GM18526 (cell line): ENCODE results near the gene PSME2.

Experiments
- POLR2A ChIP-seq: IDR thresholded peaks from 3 replicates; pipeline ENCODE4 v1.6.1; 2011; ENCODE audit not compliant: insufficient read length; ENCODE audit errors: extremely low read depth

PSME2 gene

DNA sequence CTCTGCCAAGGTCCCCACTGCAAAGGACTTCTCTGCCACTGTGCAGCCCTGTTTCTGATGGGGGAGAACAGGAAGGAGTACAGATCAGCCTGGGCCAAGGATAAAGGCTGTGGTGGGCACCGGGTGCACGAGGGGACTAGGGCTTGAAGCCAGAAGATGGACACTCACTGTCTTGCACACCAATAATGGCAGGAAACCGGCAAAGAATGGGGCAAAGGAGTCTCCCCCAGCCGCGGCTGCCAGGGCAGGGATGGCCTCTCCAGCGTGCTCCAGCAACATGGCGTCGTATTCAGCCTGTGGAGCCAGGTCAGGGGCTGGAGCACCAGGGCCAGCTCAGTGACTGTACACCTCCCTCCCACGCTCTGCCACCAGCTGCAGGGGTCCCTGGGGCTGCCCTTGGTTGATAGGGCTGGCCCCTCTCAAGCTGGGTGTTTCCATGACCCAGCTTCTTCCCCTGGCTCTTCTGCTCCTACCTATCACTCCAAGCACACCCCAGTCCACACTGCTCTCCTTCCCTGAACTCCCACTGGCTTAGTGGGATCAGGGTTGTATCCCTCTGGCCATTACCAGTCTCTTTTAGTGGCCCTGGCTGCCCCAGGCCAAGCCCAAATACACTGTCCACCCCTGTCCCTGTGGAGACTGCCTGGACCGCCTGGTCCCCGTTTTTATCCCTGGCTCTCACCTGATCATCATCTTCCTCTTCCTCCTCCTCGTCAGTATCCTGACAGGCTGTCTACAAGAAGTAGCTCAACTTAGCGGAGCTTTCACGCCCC lies 35.9 kb upstream of the PSME2 start:
- TF ChIP-seq POLR2A, result peak; percentile 34

DNA sequence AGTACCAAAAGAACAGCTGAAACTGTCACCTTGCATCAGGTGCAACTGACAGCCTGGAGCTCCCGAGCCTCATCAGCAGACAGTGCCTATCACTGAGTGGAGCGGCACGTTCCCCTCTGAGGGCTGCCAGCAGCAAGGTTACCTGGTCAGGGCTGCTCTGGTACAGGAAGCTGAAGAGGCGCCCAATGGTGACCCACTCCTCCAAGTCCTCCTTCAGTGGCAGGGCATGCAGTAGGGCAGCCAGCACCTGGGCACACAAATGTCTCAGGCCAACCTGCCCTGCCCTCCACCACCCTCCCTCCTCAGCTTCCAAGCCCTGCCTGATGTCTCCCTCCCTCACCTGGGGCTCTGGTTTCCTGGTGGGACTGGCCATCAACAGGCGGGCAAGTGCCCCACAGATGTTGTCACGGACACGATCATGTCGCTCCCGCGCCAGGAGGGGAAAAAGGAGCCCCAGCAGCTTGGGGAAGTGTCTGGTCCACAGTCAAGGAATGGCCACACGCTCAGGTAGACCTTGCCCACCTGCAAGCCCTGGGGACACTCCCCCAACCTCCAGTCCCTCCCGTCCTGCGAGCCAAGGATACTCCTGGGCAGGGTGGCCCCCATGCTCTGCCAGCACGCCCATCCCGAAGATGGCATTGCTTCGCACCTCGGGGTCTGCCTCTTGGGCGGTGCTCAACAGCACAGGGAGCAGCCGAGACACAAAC lies 35.1 kb upstream of the PSME2 start:
- no peak for TF ChIP-seq POLR2A

DNA sequence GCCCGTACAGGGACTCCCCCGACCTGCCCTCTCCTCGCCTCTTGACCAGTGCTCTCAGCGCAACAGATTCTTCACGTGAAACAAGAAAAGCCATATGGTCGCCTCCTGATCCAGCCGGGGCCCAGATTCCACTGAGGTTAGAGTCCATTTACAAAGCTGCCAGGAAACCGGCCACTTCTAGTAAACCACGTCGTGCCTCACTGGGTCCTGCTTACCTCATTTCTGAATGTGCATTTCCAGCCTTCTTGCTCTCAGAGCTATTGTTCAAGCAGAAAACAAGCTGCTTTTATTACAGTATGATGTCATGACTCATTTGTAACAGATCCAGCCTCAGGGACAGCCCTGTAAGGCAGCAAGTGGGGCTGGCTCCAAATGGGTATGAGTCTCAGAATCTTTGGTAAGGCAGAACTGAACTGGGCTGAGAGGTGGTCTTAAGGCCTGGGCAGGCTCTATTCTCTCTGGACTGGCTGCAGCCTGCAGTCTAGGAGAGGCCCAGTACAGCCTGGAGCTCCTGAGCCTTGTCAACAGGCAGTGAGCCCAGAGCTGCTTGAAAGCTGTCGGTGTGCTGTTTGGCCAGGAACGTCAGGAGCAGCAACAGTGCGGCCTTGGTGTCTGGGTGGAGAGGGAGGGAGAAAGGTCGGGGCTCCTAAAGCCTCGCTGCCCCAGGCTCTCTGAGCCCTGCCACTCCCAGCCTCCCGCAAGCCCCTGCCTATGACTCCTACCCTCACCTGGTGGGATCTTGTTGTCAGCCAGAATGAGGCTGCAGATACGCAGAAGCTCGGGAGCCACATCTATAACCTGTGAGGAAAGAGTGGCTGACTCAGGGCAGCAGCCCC lies 33.8 kb upstream of the PSME2 start:
- no peak for TF ChIP-seq POLR2A

DNA sequence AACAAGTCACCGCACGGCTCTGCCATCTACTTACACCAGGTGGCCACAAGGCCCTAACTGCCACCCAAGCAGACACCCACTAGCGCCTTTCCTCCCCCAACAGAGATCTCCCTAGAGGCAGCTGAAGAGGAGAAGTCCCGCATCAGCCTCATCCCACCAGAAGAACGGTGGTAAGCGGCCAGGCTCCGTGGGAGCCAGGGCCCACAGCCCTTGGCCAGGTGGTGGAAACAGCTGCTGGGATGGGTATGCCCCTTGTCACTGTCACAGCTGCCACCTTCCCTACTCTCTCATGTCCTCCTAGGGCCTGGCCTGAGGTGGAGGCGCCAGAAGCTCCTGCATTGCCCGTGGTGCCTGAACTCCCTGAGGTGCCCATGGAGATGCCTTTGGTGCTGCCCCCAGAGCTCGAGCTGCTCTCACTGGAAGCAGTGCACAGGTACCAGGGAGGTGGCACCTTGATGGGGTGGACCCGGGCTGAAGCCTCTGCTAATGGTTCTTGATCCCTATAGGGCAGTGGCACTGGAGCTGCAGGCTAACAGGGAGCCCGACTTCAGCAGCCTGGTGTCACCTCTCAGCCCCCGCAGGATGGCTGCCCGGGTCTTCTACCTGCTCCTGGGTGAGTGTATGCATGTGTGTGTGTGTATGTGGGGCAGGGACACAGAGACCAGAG lies 33.0 kb upstream of the PSME2 start:
- TF ChIP-seq POLR2A, result no peak

DNA sequence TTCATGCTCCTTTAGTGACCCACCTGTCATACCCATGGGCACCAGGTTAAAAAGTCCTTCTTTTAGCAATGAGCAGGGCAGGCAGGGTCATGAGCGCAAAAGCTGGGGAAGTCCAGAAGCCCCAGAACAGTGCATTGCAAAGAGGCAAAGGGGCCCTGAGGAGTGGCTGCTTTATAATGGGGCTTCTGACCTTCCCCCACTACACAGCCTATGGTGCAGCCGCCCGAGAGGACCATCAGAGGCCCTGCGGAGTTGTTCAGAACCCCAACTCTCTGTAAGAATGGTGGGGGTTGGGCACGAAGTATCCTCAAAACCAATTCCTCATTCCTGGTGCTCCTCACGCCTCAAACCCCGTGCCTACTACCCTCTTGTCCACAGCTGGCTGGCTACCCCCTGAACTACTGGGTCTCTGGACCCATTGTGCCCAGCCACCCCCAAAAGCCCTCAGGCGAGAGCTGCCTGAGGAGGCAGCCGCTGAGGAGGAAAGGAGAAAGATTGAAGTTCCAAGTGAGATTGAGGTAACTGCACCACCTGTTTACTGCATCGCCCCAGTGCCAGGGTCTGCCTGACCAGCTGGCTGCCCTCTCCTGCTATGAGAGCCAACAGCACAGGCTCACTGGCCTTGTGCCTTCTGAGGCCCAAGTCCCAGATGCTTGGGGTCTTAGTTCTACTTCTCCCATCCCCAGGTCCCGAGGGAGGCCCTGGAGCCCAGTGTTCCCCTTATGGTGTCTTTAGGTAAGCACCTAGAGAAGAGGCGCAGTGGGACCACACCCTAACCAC lies 32.2 kb upstream of the PSME2 start:
- TF ChIP-seq POLR2A, result no peak

DNA sequence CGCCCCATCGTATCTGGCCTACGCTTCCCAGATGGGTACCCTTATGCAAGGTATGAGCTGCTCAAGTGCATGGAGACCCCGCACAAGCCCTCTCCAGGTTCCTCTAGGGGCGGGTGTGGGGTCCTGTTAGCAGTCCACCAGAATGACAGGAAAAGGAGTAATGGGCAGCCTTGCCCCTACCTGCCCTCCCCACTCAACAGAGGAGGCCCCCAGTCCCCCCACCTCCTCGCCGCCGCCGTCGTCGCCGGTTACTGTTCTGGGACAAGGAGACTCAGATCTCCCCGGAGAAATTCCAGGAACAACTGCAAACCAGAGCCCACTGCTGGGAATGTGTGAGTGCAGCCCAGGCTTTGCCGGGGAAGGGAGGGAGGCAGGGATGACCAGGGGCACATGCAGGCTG lies 31.5 kb upstream of the PSME2 start:
- no peak for TF ChIP-seq POLR2A

DNA sequence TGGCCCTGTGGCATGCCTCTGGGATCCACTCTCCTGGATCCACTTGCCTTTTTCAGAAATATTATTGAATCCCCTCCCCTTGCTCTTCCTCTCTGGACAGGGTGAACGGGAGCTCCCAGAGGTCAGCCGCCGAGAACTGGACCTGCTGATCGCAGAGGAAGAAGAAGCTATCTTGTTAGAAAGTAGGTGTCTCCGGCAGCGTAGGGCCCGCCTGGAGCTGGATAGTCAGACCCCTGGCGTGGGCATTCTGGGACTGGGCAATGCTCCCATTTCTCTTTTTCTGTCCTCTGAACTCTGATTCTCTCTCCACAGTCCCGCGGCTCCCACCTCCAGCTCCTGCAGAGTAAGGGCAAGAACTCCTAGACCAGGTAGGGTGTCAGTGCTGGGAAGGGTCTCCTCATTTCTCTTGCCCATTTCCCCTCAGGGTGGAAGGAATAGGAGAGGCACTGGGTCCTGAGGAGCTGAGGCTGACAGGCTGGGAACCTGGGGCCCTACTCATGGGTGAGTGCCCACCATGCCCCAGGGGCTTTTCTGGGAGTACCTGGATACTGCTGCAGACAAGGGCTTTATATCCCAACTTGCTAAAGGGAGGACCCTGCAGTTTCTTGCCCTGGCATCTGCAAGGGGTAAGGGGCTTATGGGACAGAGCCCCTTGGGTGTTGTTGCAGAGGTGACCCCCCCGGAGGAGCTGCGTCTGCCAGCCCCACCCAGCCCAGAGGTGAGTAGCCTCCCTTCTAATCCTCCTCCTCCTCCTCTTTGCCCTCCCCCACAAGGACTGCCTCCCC lies 30.8 kb upstream of the PSME2 start:
- no peak for TF ChIP-seq POLR2A

DNA sequence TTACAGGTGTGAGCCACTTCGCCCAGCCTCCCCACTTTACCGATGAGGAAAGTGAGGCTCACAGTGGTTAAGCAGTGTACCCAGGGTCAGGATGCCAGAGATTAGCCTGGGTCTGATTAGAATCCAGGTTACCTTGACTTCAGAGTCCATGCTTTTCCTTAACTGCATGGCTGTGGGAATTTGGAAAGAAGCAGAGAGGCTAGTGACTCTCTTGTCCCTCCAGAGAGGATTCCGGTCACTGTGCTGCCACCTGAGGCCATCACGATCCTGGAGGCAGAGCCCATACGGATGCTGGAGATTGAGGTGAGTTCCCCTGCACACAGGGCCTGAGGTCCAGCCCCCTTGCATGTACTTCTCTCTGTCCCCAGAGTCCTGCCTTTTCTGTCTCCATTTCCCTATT lies 30.2 kb upstream of the PSME2 start:
- no peak for TF ChIP-seq POLR2A

DNA sequence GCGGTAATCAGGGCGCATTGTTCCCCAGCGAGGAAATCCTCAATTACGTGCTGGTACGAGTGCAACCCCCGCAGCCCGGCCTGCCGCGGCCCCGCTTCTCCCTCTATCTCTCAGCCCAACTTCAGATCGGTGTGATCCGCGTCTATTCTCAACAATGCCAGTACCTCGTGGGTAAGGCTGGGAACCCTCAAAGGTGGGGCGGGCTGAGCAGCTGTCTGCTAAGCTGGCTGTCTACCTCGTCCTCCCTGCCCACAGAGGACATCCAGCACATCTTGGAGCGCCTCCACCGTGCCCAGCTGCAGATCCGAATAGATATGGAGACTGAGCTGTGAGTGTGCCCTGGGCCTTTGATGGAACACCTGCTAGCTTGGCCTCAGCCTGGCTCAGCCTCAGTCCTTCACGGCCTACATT lies 26.5 kb upstream of the PSME2 start:
- no peak for TF ChIP-seq POLR2A

DNA sequence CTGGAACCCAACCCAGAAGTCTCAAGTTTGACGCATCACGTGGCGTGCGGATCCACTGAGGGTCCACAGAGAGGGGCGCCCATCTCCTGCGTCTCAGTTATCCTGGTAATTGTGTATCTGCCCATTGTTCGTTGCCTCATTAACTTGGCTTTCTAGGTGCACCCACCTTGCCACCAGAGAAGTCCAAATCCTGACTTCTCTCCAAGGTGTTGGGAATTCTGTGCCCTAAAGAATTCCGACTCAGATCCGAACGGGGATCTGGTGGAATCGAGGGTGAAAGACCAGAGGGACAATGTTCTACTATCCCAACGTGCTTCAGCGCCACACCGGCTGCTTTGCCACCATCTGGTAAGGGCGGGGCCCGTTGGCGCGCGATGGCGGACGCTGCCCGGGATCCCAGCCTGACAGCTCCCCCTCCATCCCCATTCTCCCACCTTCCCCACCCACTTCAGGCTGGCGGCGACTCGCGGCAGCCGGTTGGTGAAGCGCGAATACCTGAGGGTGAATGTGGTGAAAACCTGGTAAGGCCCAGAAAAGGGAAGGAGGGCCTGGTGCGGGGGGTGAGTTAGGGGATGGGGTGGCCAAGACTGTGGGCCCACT lies 26.0 kb upstream of the PSME2 start:
- no peak for TF ChIP-seq POLR2A

DNA sequence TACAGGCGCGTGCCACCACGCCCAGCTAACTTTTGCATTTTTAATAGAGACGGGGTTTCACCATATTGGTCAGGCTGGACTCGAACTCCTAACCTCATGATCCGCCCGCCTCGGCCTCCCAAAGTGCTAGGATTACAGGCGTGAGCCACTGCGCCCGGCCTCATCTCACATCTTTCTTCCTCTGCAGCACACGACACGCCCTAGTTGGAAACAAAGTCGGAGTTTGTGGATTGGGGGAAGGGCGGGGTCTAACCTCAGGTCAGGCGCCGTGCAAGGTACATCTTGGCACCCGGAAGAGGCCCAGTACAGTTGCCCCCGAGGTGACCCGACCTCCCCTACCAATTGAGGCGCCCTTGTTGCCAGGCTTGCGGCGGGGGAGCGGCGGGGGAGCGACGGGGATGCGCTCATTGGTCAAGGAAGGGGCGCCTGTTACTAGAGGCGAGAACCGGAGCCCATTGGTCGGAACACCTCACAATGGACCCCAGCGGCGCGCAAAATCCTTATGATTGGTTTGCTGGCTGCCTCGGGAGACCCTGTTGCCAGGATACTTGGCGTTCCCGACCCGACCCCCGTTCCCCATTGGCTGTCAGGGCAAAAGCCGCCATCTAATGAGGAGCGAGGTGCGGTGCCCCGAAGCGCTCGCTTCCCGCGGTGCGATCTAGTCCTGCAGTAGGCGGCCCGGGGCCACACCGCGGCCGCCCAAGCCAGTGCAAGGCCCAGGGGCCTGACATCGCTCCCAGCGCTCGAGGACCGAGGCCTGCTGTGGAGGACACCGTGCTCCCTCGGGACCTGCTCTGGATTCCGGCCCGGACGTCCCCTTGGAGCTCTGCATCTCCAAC lies 25.2 kb upstream of the PSME2 start, which contains the start of gene REC8:
REC8 (plus strand) TSS at position 659 of the 839 bp plus-strand sequence. CDS start 473 bp downstream, outside the sequence.
- TF ChIP-seq POLR2A, result no peak

DNA sequence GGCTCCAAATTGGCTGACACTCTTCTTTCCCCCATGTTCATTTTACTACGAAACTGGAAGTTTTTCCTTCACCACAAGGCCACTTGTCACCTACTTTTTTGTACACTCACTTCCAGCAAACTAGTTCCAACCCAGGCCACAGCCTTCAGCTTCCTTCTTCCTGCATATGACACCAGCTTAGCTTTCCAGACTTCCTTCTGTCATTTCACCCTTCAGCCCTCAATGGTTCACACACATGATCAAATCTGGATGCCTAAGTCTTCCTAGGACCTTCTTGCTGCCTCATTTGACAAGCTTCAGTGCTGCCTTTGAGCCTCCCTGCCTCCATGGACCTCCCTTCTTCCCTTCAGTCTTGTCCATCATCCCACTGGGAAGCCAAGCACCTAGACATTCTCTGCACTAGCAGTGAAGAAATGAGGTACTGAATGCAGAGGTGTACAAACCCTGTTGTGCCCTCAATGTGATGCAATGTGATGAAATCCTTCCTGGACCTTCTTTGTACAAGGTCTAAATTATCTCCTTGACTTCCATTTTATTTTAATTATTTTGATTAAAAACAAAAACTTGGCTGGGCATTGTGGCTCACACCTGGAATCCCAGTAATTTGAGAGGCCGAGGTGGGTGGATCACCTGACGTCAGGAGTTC lies 21.2 kb upstream of the PSME2 start:
- TF ChIP-seq POLR2A, result no peak
